NT2/D1 (cell line): ENCODE results near the gene TEX30.

Experiments
- YY1 ChIP-seq: IDR thresholded peaks from 2 replicates; pipeline ENCODE4 v1.6.1; 2011; ENCODE audit not compliant: insufficient read length, insufficient read depth
- ZNF274 ChIP-seq: IDR thresholded peaks from 2 replicates; pipeline ENCODE4 v1.6.1; 2011; ENCODE audit warnings: mild to moderate bottlenecking, low read depth, low read length

DNA sequence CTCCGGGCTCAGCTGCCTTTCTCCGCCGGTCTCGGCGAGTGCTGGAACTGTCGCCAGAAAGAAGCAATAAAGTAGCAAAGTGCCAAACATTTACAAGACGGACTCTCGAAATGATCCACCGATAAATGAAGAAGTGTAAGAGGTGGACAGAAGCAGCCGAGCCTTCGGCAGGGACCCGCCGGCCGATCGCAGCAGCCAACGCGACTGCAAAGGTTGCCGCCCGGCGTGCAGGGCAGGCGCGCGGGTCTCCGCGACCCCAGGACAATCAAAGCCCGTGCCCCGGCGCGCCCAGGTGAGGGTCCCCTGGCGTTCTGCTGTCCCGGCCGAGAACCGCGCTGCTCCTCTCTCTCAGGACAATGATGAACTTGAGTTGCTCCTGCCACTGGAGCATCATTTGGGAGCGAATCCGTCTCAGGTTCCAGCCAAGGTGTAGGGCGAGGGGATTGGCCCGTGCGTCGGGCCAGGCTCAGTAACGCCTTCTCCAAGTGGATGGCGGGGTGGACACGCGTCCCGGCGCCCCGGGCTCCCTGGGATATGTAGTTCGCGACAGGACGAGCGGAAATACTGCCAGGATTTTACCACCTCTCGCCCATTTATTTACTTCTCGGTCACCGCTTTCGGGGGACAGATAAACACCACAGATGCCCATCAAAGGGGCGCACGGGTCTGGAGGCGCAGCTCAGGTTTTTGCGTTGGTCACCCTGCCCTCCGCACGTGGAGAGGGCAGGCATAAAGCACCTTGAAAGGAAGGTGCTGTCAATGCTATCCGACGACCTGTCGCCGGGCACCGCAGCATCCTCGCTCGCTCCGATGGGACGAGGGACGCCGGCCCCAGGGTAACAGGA is 25.2 kb upstream of the TEX30 start, which contains the start of the genes BIVM and POGLUT2:
- TF ChIP-seq ZNF274 (no peak), YY1 (no peak)
